Esophagus squamous epithelium (tissue), 5 donors: ENCODE data around the gene IQSEC1. TPM values are rescaled to one million over a fixed set of nuclear protein-coding genes. Genes with fewer than 3 reads are reported as not detected.

Experiments
- DNase-seq: peaks from one replicate; lab custom pipeline; 2025; lab: John Stamatoyannopoulos, UW
- H3K27ac ChIP-seq, 4 donors: fragments of 200-600 bp; sonication (generic); one replicate each; pipeline ENCODE4 v1.5.1; 2016 to 2019; ENCODE audit warnings: mild to moderate bottlenecking in 1 of 4
- H3K27me3 ChIP-seq, 4 donors: fragments of 200-600 bp; sonication (generic); 1 replicate in 3 of 4; 2 replicates in 1 of 4; pipeline versions ENCODE4 v1.5.1 to v1.6.0; 2017 to 2021; ENCODE audit warnings: antibody characterized with exemption in 1 of 4
- H3K36me3 ChIP-seq, 3 donors: fragments of 200-600 bp; sonication (generic); one replicate each; pipeline ENCODE4 v1.5.1; 2016 to 2019
- H3K4me1 ChIP-seq, 3 donors: fragments of 200-600 bp; sonication (generic); one replicate each; pipeline ENCODE4 v1.5.1; 2017 to 2019
- H3K4me3 ChIP-seq, 4 donors: fragments of 200-600 bp; sonication (generic); 1 replicate in 3 of 4; 2 replicates in 1 of 4; pipeline ENCODE4 v1.5.1; 2016 to 2019; ENCODE audit warnings: mild to moderate bottlenecking in 2 of 4, moderate library complexity in 1 of 4
- H3K9me3 ChIP-seq, 3 donors: fragments of 200-600 bp; sonication (generic); one replicate each; pipeline ENCODE4 v1.5.1; 2016 to 2019
- POLR2A ChIP-seq, 4 donors: fragments of 450-650 bp; IDR thresholded peaks; one replicate each; pipeline ENCODE4 v1.6.1; 2017; ENCODE audit warnings: antibody characterized with exemption in 4 of 4, mild to moderate bottlenecking in 4 of 4, moderate library complexity in 3 of 4
- WGBS, 2 donors: methylation state at CpG; one replicate each; pipeline ENCODE4 v1.1.5; 2018; 5-methylcytosine and 5-hydroxymethylcytosine counted together
- intact Hi-C: fragments of 100-400 bp; cut with DNase I; formaldehyde crosslinking; loops from one replicate; pipeline ENCODE4 v1.15.0; 2022
- total RNA-seq, 4 donors: library from RNA; depleted of rRNA; stranded (reverse); fragments of >200 nt; gene quantifications; one replicate each; pipeline ENCODE4 v1.1.0, GENCODE V29; 2016
- TF ChIP-seq, protein P1 (sequence below), 6 experiments: fragments of 450-650 bp in 4 of 6; fragments of 200-600 bp in 2 of 6; sonication (generic) in 2 of 6; IDR thresholded peaks; one replicate each; pipeline ENCODE4 v1.5.1; 2016 to 2019; ENCODE audit warnings: antibody characterized with exemption in 6 of 6, mild to moderate bottlenecking in 4 of 6, moderate library complexity in 4 of 6
- donor health status: DM: yes; HTN: yes; CAD: no.

IQSEC1 gene
- total RNA-seq, 4 donors from 2014 or later = 7.3 to 27.1 (median 10.7) TPM

DNA sequence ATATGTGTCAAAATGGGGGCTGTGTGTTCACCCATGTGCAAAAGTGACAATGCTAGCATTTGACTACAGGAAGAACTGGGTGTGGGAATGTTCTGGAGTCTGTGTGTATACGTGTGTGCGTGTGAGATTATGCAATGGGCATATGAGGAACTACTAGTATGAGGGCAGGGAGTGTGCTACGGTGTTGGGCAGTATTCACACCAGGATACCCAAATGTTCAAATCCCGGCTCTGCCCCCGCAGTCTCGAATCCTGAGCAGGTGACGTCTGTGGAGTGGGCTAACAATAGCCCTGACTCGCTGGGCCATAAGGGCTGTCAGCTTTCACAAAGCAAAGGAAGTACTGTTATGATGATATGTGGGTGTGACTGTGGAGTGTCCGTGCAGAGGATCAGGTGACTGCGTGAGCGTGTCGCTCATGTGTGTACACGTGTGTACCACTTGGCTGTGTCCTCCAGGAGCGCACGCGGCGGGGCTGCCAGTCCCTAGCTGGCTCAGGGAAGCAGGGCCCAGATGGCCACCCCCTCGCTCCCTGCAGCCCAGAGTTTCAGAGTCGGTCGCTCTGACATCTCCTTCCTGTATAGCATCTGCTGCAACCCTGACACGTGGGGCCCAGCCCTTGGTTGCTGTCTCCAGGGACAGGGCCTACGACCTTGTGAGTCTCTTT is 27.2 kb downstream of the IQSEC1 start:
- H3K36me3 ChIP-seq = no peaks in the 10 kb centered on the region
- H3K4me1 ChIP-seq = no peaks in the 10 kb centered on the region
- DNase-seq = no peak
- H3K27me3 ChIP-seq = peaks cover 0 to 3% (median 0%) of the 10 kb centered on the region in 4 donors
- no peaks in the 10 kb centered on the region for H3K9me3 ChIP-seq
- 61 to 74% methylated on average over 14 to 17 of the region's 22 CpGs for WGBS, 2 donors
- H3K27ac ChIP-seq = no peak overlapping the region
- no peak overlapping the region for H3K4me3 ChIP-seq
- intact Hi-C loops = no loop called here
- TF ChIP-seq, protein P1, sequence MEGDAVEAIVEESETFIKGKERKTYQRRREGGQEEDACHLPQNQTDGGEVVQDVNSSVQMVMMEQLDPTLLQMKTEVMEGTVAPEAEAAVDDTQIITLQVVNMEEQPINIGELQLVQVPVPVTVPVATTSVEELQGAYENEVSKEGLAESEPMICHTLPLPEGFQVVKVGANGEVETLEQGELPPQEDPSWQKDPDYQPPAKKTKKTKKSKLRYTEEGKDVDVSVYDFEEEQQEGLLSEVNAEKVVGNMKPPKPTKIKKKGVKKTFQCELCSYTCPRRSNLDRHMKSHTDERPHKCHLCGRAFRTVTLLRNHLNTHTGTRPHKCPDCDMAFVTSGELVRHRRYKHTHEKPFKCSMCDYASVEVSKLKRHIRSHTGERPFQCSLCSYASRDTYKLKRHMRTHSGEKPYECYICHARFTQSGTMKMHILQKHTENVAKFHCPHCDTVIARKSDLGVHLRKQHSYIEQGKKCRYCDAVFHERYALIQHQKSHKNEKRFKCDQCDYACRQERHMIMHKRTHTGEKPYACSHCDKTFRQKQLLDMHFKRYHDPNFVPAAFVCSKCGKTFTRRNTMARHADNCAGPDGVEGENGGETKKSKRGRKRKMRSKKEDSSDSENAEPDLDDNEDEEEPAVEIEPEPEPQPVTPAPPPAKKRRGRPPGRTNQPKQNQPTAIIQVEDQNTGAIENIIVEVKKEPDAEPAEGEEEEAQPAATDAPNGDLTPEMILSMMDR (IDR thresholded peaks at IDR 0.05) = no peak
- TF ChIP-seq POLR2A (IDR thresholded peaks at IDR 0.05) = no peak

DNA sequence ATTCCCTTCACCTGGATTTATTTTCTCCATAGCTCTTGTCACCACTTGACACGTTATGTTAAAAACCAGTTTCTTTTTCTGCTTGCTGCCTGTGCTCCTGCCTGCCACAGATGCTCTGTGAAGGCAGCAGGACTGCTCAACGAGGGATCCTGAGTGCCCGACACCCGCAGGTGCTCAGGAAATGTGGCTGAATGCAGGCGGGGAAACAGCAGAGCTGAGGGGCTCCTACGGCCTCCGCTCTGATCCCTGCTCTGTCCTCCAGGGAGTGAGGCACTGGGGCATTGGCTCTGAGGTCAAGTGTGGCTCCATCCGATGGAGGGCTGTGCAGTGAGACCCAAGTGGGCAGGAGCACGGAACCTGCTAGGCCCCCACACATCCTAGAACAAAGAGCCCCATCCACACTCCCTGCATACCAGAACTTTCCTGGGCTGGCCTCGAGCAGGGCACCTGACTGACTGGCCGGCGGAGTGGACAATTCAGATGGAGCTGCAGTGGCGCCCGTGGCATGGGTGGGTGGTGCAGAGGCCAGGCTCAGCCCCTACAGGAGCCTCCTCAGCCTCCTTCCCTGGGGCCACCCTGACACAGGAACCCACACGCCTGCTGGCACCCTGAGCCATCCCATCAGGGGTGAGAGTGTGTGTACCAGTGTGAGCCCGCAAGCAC is 27.9 kb downstream of the IQSEC1 start:
- Histone ChIP-seq H3K36me3 (no peaks in the 10 kb centered on the region), H3K27ac (no peak overlapping the region), H3K4me3 (no peak overlapping the region), H3K27me3 (peaks cover 0 to 6% (median 0%) of the 10 kb centered on the region in 4 donors), H3K4me1 (peaks cover 0 to 2% (median 0%) of the 10 kb centered on the region in 3 donors), H3K9me3 (no peaks in the 10 kb centered on the region)
- DNase-seq = no peak
- TF ChIP-seq POLR2A (IDR thresholded peaks at IDR 0.05) = no peak
- TF ChIP-seq, protein P1 (IDR thresholded peaks at IDR 0.05) = no peak
- intact Hi-C loops = no loop called here
- WGBS, 2 donors = 67 to 80% methylated on average over 1 to 2 of the region's 16 CpGs

DNA sequence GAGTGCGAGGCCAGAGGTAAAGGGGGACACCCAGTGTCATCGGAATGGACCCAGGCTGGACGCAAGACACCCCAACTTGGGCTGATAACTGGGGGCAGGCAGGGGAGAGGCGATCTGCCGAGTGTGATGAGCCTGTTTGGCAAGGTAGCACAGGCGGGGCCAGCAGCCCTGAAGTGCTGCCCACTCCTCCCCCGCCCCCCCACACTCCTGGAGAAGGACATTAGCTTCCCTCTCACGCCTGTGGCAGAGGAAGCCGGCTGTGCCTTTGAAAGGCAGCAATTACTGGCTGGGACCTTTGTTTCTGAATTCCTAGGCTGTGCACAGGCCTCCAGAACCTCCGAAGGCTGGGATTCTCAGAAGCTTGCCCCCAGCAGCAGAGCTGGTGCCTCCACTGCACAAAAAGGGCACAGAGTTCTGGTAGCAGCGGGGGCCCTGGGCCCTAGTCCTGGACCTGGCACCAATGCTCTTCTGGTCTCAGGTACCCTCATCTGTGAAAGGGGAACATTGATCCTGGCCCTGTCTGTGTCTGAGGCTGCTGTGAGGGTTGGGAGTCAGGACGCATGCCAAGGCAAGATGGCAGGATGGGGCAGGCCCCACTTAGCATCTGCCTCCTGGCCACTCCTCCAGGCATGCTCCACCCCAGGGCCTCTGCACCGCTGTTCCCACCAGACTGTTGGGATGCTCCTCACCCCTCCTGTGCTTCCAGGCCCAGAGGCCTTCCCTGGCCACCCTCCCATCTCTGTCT is 28.6 kb downstream of the IQSEC1 start:
- Histone ChIP-seq H3K36me3 (no peaks in the 10 kb centered on the region), H3K27ac (no peak overlapping the region), H3K4me3 (no peak overlapping the region), H3K27me3 (peaks cover 0 to 6% (median 0%) of the 10 kb centered on the region in 4 donors), H3K9me3 (no peaks in the 10 kb centered on the region), H3K4me1 (peaks cover 0 to 5% (median 0%) of the 10 kb centered on the region in 3 donors)
- DNase-seq = no peak
- TF ChIP-seq, protein P1 (IDR thresholded peaks at IDR 0.05) = no peak
- TF ChIP-seq POLR2A (IDR thresholded peaks at IDR 0.05) = no peak
- intact Hi-C loops = no loop called here
- 76 to 80% methylated on average over 4 to 6 of the region's 13 CpGs for WGBS, 2 donors

DNA sequence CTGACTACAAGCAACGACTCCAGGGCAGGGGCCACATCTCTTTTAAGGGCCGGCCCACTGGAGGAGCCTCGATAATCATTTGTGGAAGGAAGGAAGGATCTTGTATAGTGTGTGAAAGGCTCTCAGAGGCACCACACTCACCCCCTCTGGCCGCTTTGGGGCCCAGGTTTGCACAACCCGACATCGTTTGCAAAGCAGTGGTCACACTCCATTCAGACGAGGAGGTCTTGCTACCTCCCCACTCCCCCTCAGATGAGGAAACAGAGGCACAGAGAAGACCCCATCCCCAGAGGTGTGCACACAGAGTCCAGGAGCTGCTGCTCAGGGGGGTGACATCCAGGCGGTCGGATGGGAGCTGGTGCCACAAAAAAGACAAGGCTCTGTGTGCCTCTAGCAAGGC is 29.6 kb downstream of the IQSEC1 start:
- H3K9me3 ChIP-seq = no peaks in the 10 kb centered on the region
- H3K36me3 ChIP-seq = no peaks in the 10 kb centered on the region
- H3K27ac ChIP-seq = no peak overlapping the region
- TF ChIP-seq POLR2A (IDR thresholded peaks at IDR 0.05) = no peak
- 81 to 90% methylated on average over 8 of the region's 9 CpGs for WGBS, 2 donors
- DNase-seq = no peak
- no peak overlapping the region for H3K4me3 ChIP-seq
- peaks cover 0 to 5% (median 0%) of the 10 kb centered on the region in 3 donors for H3K4me1 ChIP-seq
- peaks cover 0 to 13% (median 0%) of the 10 kb centered on the region in 4 donors for H3K27me3 ChIP-seq
- intact Hi-C loops = no loop called here

DNA sequence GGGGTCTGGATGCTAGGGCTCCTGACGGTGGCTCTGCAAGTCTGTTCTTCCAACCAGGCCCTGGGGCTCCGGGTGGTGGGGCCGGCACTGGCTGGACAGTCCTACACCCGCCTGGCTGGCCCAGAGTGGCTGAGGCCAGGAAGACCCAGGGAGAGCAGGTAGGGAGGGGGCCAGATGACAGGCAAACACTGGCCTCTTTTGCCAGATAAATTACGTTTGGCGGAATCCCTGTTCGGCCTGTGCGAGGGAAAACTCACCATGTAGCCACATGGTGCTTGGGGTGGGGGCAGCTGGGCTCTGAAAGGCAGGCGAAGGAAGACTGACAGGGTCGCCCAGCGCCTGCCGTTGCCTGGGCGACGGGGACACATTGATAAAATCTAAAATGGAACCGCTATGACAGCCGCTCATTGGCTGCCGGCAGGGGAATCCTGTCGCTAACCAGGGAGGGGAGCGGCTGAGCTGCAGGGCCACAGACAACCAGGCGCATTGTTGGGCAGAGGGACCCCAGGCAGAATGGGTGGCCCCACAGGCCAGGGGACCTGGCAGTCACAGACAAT is 30.4 kb downstream of the IQSEC1 start:
- H3K27ac ChIP-seq = no peak overlapping the region
- peaks cover 0 to 5% (median 0%) of the 10 kb centered on the region in 3 donors for H3K4me1 ChIP-seq
- H3K27me3 ChIP-seq = peaks cover 0 to 13% (median 0%) of the 10 kb centered on the region in 4 donors
- TF ChIP-seq, protein P1 (IDR thresholded peaks at IDR 0.05) = no peak
- TF ChIP-seq POLR2A (IDR thresholded peaks at IDR 0.05) = no peak
- intact Hi-C loops = no loop called here
- no peaks in the 10 kb centered on the region for H3K9me3 ChIP-seq
- no peak overlapping the region for H3K4me3 ChIP-seq
- H3K36me3 ChIP-seq = no peaks in the 10 kb centered on the region
- no peak for DNase-seq
- WGBS, 2 donors = 92 to 100% methylated on average over 7 of the region's 20 CpGs
